ENCODE measurements around the gene SLC34A3.
A peak's percentile ranks its signal among the peaks of the same experiment; 100 is the strongest.

Gene SLC34A3

DNA sequence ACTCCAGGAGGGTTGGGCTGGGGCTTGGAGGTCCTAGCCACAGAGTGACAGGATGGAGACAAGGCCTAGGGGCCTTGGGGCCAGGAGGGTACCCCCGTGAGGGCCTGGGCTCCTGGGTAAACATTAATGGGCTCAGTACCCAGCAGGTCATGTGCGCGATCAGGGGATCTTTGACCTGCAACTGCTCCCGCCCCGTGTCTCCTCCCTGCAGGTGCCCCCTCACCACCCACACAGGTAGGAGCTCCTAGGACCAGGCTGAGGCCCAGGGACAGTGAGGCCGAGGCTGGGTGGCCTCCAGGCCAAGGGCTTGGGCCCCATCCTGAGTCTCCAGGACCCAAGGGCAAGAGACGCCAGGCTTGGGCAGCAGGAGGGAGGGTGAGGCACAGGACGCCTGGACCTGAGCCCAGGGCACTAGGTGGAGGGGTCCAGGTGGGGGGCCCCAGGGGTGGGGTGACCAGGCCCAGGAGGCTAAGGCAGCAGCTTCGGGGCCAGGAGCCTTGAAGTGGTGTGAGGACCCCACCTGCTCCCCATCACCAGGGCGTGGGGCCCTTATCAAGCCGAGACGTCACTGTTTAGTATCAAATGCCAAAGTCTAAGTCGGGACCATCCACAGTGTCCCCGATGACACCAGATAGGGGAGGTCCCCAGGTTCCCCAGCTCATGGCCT is at the start of gene SLC34A3:
Gene SLC34A3 (plus strand): TSS at position 197 of the 667 bp plus-strand sequence. CDS start 802 bp downstream, outside the sequence.
- no peak for DNase-seq

DNA sequence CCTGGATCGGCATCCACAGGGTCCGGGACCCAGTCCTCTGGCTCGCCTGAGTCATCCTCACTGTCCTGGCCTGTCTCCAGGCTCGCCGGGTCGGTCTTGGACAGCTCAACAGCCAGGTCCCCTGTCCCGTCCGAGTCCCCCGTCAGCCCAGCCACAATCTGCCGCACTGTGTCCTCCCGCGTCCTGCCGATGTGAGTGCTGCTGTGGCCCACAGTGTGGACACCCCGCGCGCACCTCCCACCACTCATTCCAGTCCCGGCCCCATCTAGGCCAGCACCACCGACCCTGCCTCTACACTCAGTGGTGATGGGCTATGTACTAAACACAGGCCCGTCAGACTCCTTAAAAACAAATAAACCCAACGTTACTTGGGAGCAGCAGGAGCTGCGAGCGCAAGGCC is 49.0 kb upstream of the SLC34A3 start:
- no peak for DNase-seq

DNA sequence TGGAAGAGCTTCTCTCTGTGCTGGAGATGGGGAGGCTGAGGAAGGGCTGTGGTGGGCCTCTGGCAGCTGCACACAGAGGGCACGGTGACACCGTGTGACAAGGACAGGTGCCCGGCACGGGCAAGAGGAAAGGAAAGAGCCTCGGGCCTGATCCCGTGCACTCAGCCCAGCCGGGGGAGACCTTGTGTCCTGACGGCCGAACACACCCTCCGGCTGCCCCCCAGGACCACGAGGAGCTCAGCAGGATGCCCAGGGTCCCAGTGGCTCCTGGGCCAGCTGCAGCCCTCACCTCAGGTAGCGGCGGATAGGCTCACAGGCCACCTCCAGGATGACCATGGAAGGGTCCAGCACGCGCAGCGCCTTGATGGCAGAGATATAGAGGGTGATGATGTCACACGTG is 47.9 kb upstream of the SLC34A3 start:
- DNase-seq: no peak

DNA sequence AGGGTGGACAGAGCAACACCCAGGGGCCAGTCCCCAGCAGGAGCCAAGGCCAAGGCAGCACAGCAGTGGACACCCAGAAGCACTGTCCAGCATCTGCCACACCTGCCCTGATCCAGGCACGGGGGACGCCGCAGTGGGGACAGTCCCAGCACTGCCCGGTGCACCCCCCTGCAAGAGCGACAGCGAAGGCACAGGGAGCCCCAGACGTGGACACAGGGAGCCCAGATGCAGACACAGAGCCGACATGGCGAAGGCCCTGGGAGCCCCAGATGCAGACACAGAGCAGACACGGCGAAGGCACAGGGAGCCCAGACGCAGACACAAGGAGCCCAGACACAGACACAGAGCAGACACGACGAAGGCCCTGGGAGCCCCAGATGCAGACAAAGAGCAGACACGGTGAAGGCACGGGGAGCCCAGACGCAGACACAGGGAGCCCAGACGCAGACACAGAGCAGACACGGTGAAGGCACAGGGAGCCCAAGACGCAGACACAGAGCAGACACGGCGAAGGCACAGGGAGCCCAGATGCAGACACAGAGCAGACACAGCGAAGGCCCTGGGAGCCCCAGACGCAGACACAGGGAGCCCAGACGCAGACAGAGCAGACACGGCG is 46.6 kb upstream of the SLC34A3 start:
- DNase-seq: no peak

DNA sequence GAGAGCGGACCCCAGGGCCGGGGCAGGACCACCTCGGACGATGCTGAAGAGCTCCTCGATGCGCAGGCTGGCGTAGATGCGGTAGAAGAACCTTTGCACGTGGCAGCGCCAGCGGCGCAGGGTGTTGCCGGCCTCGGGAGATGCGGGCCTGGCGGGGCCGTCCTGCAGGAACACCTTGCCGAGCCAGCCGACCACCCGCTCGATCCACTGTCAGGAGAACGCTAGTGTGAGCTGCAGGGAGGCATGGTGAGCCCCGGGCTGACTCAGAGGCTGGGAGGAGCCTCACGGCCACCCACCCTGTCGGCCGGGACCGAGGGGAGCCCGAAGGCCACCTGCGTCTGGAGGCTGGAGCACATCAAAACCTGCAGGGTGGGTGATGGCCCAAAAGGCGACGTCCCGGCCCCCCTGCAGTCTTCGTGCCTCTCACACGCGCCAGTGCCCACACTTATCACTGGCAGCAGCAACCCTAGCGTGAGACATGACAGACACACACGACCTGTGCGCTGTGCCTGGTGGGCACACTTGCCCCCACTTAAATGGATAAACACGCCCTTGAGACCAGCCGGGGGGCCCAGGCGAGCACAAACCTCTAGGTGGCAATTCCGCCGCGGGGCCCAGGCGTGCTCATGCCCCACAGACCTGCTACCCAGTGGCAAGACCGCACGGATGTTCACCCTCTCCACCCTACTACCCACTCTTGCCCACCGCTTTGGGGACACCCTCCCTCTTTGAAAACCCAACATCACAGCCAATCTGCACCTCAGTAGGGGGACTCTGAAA is 45.6 kb upstream of the SLC34A3 start:
- no peak for DNase-seq

DNA sequence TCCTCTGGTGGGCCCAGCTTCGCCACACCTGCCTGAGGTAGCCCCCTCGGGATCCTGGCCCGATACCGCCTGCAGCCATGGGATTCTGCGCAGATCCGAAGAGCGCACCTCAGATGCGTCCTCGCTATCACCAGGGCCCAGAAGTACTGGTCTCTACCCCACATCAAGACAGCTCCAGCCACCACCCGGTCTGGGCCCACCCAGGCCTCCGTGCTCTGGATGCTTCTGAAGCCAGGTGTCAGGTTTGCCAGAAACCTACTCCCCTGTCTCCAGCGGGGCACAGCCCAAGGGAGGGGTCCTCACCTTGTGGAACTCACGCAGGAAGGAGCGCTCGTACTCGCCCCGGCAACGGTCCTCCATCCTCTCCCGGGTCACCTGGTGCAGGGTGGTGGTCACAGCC is 44.8 kb upstream of the SLC34A3 start:
- no peak for DNase-seq

DNA sequence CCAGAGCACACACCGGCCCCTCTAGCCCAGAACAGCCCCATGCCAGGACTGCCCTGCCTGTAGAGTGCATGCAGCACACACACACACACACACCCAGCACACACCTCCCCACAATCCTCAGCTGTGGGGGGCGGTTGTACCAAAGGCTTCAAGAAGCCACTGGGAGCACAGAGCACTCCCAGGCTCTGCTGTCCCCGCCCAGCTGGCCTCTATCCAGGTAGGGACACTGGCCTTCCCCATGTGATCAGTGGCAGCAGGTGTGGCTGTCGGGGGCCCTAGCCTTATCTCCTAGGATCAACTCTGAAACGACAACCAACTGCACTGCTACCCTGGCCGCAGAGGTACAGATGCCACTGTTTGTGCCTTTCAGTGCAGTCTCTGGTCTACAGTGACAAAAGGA is 44.3 kb upstream of the SLC34A3 start:
- no peak for DNase-seq

DNA sequence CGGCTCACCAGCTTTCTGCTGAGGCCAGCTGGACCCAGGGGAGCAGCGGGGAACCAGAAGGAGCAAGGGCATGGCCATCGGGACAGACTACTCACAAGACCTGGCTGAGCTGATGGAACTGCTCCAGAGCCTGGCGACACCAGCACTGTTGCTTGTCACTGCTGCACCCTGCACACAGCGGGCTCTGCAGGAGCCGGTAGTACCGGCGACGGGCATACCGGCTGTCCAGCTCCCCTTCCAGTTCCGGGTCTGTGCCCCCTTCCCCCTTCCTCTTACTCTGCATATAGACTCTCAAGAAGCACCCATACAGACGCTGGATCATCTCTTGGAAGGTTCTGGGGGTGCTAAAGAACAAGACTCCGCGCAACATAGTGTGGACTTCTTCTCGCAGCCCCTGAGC is 43.3 kb upstream of the SLC34A3 start:
- DNase-seq: no peak

DNA sequence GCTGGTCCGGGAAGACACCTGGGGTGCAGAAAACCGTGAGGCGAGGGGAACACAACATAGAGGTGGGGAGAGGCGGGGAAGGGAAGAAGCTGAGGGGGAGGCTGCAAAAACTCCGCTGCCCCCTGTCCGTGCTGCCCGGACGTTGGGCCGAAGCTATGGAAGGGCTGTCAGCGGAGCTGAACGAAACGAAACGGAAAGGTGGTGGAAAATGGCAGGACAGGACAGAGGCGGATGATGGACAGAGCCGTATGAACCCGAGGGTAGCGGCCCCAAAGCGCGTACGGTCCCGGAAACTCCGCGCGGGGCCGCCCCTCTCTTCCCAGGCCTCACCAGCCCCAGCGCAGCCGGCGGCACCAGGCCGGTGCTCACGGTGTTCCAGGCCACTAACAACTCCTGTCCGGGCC is 42.6 kb upstream of the SLC34A3 start:
- no peak for DNase-seq

DNA sequence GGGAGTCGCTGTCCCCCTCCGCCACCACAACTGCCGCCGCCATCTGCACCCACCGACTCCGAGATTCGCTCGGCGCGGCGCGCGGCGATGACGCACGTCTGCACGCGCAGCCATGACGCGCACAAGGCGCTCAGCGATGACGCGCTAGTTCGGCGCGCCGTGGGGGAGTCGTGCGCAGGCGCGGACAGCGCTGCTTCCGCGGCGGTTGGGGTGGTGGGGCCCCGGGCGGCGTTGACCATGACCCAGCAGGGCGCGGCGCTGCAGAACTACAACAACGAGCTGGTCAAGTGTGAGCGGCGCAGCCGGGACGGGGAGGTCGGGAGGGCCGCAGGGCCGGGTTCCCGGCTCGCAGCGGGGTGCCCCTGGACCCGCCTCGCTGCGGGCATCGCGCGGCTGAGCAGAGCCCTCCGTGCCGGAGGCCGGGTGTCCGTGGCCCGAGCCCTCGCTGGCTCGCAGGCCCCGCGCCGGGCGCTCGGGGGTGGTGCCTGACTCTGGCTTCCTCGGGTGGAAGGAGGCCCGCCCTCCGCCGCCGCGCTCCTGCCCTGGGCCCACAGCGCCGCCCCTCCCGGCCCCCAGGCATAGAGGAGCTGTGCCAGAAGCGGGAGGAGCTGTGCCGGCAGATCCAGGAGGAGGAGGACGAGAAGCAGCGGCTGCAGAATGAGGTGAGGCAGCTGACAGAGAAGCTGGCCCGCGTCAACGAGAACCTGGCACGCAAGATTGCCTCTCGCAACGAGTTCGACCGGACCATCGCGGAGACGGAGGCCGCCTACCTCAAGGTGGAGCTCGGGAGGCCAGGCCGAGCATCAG is 42.0 kb upstream of the SLC34A3 start, which contains the start of the genes ANAPC2 and SSNA1:
Gene ANAPC2 (minus strand): TSS at position 71 of the 807 bp plus-strand sequence. CDS start 28 bp downstream, at position 43.
Gene SSNA1 (plus strand): TSS at position 187 of the 807 bp plus-strand sequence. CDS start 51 bp downstream, at position 238.
- DNase-seq: peak; percentile 97

DNA sequence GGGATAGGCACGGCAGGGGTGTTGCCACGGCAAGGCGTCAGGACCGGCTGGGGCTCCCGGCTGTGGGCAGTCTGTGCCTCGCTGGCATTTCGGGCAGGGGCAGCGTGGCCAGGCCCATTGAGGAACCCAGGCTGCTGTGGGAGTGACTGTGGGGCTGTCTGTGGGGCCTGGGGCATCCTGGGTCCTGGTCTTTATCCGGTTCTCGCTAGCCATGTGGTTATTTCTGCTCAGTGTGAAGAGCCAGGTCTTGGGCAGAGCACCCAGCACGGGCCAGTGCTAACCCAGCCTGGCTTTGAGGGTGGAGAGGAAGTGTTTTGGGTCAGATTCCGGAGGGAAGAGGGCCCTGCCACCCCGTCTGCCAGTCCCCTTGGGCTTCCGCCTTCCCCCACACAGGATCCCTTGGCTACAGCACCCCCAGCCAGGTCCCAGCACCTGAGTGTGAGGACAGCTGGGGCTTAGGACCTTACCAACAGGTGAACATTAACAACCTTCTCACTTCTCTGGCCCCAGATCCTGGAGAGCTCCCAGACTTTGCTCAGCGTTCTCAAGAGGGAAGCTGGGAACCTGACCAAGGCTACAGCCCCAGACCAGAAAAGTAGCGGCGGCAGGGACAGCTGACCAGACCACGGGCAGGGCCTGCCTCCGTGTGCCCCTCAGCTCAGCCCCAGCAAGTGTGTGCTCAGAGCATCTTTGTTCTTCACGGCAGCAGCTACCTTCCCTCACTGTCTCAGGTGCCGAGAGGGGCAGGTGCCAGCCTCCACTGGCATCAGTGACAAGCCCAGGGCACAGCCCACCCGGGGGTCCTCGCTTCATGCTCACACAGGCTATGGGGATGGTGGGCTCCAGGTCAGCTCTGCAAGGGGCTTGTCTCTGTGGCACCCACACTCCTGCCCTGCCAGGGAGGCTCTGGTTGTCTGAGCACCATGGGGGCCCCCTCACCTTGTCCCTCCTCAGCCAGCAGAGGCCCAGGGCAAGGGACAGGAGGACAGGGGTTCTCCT is 41.1 kb upstream of the SLC34A3 start:
- no peak for DNase-seq

DNA sequence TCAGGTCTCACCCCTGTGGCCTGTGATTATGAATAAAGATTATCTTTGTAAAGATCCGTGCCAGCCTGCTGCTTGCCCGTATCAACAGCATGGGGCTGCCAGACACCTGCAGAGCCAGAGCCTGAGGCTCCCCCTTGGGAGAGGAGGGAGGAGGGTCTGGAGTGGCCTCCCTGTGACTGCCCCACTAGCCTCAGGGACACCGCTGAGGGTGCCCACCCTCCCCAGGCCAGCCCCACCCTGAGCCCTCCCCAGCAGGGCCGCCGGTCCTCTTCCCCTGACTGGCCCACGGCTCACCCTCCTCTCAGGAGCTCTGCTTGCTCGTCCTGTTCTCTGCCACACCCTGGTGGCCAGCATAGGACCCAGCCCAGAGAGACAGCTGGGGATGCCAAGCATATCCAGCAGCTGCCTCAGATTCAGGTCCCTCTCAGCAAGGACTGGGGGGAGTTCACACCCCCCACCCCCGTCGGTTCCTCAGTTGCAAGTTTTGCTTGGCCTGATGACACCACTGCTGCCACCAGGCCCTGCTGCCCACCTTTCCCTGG is 40.3 kb upstream of the SLC34A3 start:
- DNase-seq: no peak

DNA sequence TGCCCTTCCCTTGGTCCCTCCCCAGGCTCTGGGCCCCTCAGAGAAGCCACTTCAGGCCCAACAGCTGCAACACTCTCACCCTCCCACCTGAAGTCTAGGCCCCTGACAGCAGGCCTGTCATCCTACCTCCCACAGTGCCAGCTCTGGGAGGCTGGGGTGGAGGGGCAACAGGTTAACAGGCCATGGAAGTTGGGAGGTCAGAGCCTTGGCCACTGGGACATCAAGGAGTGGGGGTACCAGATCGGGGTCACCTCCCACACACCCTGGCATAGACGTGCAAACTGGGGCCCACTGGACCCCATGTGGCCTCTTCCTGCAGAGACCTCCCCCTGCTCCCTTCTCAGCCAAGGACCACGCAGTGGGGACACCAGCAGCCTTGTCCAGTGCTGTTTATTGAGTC is 39.5 kb upstream of the SLC34A3 start:
- DNase-seq: no peak

DNA sequence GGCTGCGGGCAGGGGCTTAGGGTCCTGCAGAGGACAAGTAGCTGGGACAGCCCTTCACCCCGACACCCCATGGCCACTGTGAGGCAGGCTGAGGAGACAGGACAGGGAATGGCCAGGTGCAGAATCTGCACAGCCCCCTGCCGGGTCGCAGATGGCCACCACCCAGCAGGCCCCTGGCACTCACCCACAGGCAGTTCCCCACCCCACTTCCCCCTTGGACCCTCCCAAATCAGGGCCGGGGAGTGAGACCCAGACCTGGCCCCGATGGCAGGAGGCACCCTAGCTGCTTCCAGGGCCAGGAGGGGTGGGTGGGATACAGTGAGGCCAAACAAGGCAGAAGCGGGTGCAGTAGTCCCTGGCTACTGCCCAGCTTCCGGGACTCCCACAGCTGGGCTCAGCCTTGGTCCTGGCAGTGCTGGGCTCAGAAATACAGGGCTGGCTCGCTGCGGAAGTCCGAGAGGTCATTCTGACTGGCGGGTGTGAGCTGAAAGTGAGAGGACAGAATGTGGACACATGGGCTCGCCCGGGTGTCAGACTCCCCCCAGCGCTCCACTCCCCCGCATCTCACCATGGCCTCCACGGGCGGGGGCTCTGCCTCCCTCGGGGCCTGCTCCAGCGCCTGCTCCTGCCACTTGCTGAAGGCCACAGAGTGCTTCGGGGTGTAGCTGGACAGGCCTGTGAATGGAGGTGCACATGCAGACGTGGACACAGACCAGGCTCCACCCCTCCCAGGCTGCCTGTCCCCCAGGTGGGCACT is 38.8 kb upstream of the SLC34A3 start:
- no peak for DNase-seq

DNA sequence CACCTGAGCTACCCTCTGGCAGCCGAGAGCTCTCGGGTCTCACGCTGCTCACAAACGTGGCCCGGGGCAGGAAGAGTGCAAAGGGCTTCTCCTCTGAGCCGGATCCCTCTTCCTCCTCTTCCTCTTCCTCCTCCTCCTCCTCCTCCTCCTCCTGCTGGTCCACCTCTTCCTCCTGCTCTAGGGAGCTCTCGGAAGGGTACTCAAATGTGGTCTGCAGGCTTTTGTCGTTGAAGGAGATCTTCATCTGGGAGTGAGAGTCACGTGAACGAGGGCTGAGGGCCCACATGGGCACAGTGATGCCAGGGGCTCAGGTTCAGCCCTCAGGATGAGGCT is 38.3 kb upstream of the SLC34A3 start:
- DNase-seq: no peak

DNA sequence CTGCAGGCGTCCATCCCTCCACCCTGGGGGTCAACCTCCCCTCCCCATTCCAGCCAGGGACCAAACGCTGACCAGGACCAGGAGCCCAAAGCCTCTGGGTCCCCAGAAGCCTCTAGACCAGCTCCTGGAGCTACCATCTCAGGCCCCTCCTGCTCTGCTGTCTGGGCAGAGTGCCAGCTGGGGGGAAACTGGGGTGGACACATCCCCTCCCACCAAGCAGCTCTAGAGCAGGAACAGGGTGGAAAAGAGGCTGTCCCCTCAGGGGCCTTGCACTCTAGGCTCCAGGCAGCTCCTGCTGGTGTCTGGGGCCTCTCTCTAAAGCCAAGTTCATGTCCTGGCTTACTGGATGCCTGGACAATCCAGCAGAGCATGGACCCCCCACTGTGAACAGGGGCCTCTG is 37.8 kb upstream of the SLC34A3 start:
- no peak for DNase-seq

DNA sequence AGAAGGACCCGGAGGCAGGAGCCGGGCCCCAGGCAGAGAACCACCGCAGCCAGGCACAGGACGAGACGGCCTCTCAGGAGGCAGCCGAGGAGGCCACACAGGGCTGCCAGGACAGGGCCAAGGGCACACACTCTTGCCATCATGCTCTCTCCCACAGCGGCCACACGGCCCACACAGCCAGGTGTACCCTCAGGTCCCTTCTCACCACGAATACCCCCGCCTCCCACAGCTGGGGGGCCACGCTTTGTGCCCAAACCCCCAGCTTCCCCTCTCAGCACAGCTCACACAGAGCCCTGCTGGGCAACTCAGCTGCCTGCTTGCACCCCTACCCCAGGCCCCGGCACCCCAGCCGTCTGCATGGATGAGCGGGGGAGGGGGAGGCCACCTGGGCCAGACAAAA is 36.9 kb upstream of the SLC34A3 start:
- no peak for DNase-seq

DNA sequence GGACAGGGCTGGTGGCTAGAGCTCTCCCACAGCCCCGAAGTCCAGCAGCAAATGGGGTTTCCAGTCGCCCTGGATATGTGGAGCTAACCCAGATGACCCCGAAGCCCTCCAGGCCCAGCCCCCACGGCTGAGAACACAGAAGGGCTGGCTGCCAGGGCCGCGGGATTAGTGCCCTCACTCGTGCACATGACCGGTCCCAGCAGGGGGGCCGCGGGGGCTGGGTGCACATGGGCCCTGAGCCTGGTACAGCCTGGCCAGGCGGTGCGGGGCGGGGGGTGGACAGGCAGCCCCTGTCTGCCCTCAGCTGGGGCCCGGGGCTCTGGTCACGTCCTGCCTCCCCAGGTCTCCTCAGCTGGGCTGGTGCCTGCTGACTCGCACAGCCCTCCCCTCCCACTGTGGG is 36.3 kb upstream of the SLC34A3 start:
- DNase-seq: no peak

DNA sequence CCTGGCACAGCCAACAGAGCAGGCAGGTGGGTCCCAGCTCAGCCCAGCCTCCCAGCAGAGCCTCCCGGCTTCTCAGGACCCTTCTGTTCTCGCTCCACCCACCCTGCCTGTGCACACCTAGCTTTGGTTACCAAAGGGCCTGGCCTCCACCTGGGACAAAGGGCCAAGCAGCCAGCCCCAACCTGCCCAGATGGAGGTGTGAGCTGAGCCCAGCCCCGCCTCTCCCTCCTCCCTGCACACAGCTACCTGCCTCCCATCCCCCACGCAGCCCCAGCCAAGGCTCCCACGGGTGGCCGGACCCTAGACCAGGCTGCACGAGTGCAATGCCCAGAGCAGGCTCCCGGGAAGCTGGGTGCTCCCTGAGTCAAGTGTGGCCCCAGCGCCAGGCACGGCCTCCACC is 35.8 kb upstream of the SLC34A3 start:
- DNase-seq: no peak

DNA sequence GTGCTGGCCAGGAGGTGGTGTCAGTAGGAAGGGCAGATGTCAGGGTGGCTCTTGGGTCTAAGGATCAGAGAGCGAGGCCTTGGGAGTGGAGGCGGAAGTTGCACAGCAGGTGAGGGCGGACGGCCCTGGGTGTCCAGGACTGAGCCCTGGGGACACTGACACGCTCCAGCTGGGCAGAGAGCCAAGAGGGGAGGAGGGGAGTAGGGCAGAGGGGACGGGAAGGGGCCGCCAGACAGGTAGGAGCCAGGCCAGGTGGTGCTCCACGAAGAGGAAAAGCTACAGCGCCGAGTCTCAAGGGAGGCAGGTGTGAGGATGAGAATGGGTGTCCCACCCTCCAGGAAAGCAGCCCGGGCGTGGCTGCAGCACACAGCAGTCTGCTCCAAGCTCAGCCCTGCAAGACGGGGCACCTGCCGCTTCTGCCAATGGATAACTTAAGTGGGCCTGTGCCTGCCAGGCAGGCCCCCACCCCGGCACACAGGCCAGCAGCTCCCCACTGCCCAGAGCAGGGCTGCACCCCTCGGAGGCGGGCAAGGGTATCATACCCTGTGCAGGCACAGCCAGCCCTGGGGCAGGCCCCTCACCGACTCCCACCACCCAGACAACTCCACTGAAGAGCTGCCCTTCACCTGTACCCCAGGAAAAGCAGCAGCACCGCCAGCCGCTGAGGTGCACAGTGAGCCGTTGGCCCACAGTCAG is 35.0 kb upstream of the SLC34A3 start:
- DNase-seq: no peak

Data from OCI-M1 (cell line).